Pons (tissue), 1 donor: ENCODE data around the gene PRPH2.
"Not testable (repeated sequence)": the region's sequence is repeated elsewhere in the genome, so short reads cannot be mapped to it uniquely, and the experiment has no call there.

Source experiments
- DNase-seq: peaks from one replicate; pipeline ENCODE4 v3.0.0-alpha.2; 2016; ENCODE audit warnings: low spot score

The PRPH2 gene

GRCh38 chr6:42742116-42742894 lies 19.9 kb upstream of the PRPH2 start:
- DNase-seq, result no peak

DNA sequence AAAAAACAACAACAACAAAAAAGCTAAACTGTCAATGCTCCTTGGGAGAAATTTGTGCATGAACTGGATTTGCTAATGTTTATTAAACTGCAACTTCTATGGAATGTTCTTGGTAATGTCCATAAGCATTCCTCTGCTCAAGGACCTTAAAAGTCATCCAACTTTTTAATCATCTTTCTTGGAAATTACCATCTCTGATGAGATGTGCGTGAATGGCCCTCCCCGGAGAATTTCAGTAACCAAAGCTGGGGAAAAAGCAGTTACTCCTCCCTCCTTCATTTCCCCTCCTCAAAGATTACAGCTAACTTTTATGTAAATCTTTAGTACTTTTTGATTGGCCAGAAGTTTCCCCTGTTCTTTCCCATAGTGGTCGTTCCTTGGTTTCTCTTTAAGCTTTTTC lies 18.3 kb upstream of the PRPH2 start:
- DNase-seq, result no peak

DNA sequence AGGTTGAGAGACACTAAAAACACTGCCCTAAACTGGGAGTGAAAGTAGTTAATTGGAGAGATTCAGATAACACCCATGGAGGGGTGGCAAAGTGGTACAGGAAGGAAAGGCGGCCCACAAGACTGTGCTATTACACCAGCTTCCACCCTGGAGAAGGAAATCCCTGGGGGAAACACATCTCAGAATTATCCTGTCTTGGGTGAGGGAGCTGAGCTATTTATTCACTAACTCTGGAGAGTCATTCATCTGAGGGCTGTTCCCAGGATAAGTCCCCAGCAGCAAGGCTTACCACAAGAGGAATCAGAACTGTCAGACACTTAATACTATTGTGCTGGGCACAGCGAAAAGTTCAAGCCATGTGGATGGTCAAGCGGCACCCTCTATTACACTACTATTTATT lies 13.6 kb upstream of the PRPH2 start:
- no peak for DNase-seq

DNA sequence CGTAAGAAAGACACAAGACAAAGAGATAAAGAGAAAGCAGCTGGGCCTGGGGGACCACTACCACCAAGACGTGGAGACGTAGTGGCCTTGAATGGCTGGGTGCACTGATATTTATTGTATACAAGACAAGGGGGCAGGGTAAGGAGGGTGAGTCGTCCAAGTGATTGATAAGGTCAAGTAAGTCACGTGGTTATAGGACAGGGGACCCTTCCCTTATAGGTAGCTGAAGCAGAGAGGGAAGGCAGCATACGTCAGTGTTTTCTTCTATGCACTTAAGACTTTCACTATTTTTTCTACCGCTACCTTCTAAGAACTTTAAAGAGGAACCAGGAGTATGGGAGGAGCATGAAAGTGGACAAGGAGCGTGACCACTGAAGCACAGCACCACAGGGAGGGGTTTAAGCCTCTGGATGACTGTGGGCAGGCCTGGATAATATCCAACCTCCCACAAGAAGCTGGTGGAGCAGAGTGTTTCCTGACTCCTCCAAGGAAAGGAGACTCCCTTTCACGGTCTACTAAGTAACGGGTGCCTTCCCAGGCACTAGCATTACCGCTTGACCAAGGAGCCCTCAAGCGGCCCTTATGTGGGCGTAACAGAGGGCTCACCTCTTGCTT lies 11.6 kb upstream of the PRPH2 start:
- DNase-seq, result not testable (repeated sequence)

DNA sequence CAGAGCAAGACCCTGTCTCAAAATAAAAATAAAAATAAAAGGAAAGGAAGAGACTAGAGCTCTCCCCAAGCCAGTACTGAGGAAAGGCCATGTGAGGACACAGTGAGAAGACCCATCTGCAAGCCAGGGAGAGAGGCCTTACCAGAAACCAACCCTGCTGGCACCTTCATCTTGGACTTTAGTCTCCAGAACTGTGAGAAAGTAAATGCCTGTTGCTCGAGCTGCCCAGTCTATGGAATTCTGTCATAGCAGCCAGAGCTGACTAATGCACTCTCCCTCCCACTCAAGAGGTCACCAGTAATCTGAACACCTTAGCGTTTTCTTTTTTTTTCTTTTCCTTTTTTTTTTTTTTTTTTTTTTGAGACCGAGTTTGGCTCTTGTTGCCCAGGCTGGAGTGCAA lies 7.3 kb upstream of the PRPH2 start:
- no peak for DNase-seq

DNA sequence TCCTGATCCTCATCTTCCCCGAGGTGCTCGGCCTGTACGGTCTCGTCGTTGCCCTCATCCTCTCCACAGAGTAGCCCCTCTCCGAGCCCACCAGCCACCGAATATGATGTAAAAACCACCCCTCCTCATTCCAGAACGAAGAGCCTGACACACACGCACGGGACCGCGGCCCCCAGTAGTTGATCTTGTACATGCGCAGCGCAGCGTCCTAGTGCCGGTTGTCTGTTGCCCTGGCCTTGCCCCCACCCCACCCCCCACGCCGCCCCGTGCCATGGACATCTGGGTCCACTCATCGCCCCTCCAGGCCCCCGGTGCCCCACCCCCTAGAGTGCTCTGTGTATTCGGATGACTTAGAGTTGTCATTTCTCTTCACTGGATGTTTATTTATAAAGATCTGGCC lies 5.2 kb upstream of the PRPH2 start:
- DNase-seq, result no peak

DNA sequence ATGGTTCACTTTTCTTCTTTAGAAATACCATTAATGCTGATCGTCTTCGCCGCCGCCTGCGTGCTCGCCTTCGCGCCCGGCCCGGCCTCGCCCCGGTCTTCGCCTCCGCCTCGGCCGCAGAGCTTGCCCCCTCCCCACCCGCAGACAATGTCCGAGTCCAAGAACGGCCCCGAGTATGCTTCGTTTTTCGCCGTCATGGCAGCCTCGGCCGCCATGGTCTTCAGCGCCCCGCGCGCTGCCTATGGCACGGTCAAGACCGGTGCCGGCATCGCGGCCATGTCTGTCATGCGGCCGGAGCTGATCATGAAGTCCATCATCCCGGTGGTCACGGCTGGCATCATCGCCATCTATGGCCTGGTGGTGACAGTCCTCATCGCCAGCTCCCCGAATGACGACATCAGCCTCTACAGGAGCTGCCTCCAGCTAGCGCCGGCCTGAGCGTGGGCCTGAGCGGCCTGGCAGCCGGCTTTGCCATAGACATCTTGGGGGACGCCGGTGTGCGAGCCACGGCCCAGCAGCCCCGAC lies 4.8 kb upstream of the PRPH2 start:
- peak; percentile 5 for DNase-seq

DNA sequence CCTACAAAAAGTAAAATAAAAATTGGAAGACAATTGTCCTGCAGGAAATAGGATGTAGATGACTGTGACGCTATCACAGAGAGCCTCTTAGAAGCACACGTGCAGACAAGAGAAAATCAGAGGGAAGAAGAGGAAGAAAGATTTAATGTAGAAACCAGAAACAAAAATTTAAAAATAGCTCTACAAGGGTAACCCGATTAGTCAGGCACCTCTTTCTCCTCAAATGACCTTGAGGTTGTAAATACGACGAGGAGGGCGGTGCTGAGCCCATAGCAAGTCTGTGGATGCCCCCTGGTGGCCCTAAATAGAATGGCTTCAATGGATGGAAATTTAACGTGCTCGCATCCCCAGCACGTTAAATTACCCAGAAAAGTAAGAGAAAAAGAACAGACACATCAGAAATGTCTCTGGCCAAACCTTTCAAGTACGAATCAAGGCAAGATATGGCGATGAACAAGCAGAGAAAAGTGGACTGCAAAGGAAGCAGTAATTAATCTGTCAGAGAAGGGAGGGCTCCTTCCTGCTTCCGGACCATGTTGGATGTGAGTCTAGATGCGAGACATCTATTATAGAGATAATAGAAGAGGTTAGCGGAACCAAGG lies 4.2 kb upstream of the PRPH2 start:
- peak; percentile 93 for DNase-seq

DNA sequence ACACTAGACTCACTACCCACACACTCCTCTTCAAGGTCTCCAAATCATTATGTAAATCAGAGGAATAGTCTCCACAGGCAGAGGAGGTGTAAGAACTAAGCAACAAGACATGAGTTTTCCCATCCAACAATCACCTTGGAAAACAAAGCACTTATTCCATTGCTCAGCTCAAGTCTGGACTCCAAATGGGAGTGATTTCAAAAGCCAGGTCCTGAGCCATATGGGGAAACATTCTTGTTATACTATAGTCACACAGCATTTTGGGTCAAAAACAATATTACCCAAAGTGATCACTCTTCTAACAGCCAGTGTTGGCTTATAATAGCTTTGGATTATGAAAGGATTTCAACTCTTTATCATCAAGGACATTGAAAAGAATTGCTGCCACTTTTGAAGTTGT lies 3.6 kb upstream of the PRPH2 start:
- DNase-seq, result peak; percentile 11

GRCh38 chr6:42724825-42725224 lies 2.4 kb upstream of the PRPH2 start:
- DNase-seq, result no peak

GRCh38 chr6:42720739-42721138 lies 1.7 kb downstream of the PRPH2 start:
- DNase-seq, result no peak

GRCh38 chr6:42715871-42716270 lies 6.5 kb downstream of the PRPH2 start:
- DNase-seq, result no peak

DNA sequence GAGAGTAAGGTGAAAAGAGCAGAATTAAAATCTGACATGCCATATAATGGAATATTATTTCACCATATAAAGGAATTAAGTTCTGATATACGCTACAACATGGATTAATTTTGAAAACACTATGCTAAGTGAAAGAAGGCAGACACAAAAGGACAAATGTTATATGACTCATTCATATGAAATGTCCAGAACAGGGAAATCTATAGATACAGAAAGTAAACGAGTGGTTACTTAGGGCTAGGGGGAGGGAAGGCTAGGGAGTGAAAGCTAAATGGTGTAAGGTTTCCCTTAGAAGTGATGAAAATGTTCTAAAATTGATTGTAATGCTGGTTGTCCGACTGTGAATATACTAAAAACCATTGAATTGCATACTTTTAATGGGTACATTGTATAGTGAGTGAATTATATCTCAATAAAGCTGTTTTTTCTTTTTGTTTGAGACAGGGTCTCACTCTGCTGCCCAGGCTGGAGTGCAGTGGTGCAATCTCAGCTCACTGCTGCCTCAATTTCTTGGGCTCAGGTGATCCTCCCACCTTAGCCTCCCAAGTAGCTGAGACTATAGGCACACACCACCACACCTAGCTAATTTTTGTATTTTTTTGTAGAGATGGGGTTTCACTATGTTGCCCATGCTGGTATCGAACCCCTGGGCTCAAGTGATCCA lies 8.2 kb downstream of the PRPH2 start:
- no peak for DNase-seq

DNA sequence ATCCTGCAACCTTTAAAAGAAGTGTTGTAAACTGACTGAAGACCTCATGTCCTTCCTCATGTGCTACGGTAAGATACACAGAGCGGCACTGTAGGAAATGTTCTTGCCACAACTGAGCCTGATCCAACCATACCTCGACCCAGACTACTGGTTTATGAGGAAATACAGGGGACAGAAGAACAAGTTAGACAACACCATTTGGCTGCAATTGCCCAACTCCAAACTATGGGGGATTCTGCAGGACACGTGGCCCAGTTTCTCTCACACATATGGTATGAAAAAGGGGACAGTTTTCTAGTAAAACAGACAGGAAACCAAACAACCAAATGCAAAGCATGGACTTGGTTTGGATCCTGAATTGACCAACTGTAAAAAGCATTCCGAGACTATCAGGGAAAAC lies 10.5 kb downstream of the PRPH2 start:
- DNase-seq, result no peak

DNA sequence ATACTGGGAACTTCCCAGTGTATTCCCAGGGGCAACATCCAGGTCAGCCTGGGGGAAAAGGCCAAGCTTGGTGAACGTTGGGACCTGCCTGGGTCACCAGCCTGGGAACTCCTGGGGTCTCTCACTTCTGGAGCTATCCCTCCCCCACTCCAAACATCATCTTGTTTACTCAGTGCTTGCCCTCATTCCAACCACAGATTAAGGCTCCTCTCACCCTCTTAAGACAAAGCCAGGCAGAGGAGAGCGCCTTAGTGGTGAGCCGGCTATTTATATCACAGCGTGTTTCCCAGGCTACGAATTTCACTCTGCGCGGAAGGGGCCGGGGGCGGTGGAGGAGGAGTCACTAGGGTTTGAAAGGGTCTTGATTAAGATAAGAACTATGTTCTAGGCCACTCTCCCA lies 12.1 kb downstream of the PRPH2 start:
- DNase-seq, result no peak

DNA sequence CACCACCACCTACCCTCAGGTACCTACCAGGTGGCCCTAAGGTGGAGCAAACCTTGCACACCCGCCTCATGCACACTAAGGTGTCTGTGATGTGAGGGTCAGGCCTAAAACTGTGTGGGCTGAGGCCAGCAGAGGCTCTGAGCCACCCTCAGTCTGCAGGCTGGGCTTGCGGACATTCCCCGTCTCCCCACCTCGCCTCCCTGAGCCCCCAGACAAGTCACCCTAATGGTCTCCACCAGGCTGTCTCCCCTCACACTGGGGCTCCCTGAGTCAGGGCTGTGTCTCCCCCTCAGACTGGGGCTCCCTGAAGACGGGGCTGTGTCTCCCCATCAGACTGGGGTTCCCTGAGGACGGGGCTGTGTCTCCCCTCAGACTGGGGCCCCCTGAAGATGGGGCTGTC lies 12.5 kb downstream of the PRPH2 start:
- no peak for DNase-seq

- no peak for DNase-seq
Measured at GRCh38 chr6:42708096-42708495, 14.3 kb downstream of the PRPH2 start.

DNA sequence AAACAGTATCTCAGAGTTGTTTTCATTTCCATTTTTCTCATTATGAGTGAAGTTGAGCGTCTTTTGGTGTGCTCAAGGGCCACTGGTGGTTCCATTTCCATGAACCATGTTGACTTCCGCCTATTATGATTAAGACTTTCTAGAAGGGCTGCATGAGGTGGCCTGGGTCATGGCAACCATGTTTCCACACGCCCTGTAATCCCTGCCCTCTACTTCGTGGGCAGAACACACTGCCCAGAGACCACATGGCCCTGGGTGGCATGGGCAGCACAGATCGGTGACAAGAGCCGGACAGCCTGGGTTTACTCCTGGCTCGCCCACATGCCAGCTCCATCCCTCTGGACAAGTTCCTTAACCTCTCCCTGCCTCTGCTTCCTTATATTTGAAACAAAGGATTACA lies 14.8 kb downstream of the PRPH2 start:
- DNase-seq, result no peak

- no peak for DNase-seq
Measured at GRCh38 chr6:42704937-42705374, 17.4 kb downstream of the PRPH2 start.

DNA sequence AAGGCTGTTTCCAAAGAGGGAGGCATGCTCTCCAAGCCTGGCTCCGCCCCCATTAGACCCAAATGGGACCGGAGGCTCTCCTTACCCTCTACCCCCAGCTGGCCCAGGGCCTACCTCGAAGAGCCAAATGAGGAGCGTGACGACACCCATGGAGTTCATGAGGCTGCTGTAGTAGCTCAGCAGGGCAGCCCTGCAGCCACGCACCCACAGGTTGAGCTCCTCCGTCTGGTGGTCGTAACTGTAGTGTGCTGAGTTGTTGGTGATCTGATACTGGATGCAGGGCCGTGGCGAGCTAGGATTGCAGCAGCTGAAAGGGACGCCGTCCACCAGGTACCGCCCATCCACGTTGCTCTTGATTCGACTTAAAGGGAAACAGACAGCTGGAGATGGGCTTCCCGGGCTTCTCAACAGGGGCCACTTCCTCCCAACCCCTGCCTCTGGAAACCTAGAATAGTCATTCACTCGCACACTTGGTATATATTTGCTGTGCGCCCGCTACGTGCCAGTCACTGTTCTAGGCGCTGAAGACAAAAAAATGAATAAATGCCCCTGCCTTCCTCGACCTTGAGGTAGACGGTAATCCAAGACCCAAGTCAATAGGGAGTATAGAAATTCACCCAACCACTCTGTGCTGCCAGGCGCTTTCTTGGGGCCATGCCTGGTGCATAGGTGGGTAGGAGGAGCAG lies 18.0 kb downstream of the PRPH2 start:
- no peak for DNase-seq

DNA sequence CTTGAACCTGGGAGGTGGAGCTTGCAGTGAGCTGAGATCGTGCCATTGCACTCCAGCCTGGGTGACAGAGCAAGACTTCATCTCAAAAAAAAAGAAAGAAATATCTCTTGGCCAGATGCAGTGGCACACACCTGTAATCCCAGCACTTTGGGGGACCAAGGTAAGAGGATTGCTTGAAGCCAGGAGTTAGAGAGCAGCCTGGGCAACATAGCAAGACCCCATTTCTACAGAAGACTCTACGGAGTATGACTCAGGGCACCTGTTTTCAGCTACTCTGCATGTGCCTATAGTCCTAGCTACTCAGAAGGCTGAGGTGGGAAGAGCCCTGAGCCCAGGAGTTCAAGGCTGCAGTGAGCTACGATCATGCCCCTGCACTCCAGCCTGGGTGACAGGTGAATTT lies 19.6 kb downstream of the PRPH2 start:
- DNase-seq, result not testable (repeated sequence)

- DNase-seq, result no peak
Measured at GRCh38 chr6:42702200-42702599, 20.2 kb downstream of the PRPH2 start.
